BE2C (cell line): ENCODE results near the gene VAMP3. TPM values are rescaled to one million over a fixed set of nuclear protein-coding genes. Genes with fewer than 3 reads are reported as not detected.
A peak's percentile ranks its signal among the peaks of the same experiment; 100 is the strongest.

Experiments used
- DNase-seq: peaks from one replicate; pipeline ENCODE4 v3.0.0-alpha.2; 2020
- H3K27me3 ChIP-seq: fragments of 250-450 bp; sonication (Bioruptor Pico); 2 replicates; pipeline ENCODE4 v1.5.1; 2020; ENCODE audit warnings: mild to moderate bottlenecking
- H3K36me3 ChIP-seq: fragments of 250-450 bp; sonication (Bioruptor Pico); 2 replicates; pipeline ENCODE4 v1.5.1; 2020; ENCODE audit warnings: mild to moderate bottlenecking
- H3K4me1 ChIP-seq: fragments of 250-450 bp; sonication (Bioruptor Pico); 2 replicates; pipeline ENCODE4 v1.5.1; 2020
- H3K4me3 ChIP-seq: 2 replicates; pipeline ENCODE4 v1.5.1; 2011; ENCODE audit warnings: low read depth, low read length
- H3K9me3 ChIP-seq: fragments of 250-450 bp; sonication (Bioruptor Pico); 2 replicates; pipeline ENCODE4 v1.5.1; 2020
- polyA plus RNA-seq: library from polyadenylated mRNA; unstranded; fragments of >200 nt; gene quantifications from one replicate; pipeline ENCODE4 v1.2.1, GENCODE V29; 2012; ENCODE audit warnings: low read depth, missing spikeins; ENCODE audit not compliant: insufficient read length, insufficient read depth
- TF ChIP-seq, protein P1 (sequence below): IDR thresholded peaks from 2 replicates; pipeline ENCODE4 v1.5.1; 2012; ENCODE audit warnings: mild to moderate bottlenecking, low read depth, low read length

VAMP3 gene, protein sequence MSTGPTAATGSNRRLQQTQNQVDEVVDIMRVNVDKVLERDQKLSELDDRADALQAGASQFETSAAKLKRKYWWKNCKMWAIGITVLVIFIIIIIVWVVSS
- 29.4 TPM for polyA plus RNA-seq

DNA sequence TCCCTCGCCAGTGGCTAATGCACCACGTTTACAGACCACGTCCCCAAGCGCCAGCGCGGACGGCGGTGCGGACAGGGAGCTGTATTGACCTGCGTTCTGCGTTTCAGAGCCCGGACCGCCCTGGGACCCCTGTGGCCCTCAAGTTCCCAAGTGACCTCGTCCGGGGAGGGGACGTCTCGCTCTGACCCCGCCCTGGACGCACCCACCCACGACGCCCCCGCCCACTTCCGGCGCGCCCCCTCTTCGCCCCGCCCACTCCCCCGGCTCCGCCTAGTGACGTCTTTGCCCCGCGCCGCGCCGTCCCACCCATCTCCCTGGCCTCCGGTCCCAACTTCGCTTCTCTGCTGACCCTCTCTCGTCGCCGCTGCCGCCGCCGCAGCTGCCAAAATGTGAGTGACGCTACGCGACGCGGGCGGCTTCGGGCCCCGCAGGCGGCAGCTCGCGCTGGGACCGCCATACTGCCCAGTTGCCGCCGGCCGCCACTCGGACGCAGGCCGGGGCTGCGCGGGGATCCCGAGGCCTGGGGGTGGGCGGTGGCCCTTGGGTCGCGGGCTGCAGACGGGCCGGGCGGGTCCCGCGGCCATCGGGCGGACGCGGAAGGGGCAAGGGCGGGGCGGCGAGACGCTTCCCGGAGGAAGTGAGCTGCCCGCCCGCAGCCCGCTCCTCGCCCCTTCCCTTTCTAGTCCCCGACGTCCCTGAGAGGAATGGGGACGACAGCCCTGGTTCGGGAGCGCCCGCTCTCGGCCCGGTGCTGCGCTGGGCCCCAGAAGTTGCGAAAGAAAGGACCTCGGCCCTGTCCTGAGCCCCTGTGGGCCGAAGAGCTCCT, at the start of gene VAMP3:
Gene VAMP3 (plus strand): TSS at position 300 of the 826 bp plus-strand sequence. CDS start 88 bp downstream, at position 388.
- no peaks in the 10 kb centered on the region for H3K36me3 ChIP-seq
- peak; percentile 82 for DNase-seq
- H3K4me3 ChIP-seq: peak within 1 kb of the TSS; percentile 73
- H3K27me3 ChIP-seq: no peaks in the 10 kb centered on the region
- H3K4me1 ChIP-seq: no peaks in the 10 kb centered on the region; the same call in 1 of the 2 replicates
- TF ChIP-seq, protein P1, sequence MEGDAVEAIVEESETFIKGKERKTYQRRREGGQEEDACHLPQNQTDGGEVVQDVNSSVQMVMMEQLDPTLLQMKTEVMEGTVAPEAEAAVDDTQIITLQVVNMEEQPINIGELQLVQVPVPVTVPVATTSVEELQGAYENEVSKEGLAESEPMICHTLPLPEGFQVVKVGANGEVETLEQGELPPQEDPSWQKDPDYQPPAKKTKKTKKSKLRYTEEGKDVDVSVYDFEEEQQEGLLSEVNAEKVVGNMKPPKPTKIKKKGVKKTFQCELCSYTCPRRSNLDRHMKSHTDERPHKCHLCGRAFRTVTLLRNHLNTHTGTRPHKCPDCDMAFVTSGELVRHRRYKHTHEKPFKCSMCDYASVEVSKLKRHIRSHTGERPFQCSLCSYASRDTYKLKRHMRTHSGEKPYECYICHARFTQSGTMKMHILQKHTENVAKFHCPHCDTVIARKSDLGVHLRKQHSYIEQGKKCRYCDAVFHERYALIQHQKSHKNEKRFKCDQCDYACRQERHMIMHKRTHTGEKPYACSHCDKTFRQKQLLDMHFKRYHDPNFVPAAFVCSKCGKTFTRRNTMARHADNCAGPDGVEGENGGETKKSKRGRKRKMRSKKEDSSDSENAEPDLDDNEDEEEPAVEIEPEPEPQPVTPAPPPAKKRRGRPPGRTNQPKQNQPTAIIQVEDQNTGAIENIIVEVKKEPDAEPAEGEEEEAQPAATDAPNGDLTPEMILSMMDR: no peak
- no peaks in the 10 kb centered on the region for H3K9me3 ChIP-seq

DNA sequence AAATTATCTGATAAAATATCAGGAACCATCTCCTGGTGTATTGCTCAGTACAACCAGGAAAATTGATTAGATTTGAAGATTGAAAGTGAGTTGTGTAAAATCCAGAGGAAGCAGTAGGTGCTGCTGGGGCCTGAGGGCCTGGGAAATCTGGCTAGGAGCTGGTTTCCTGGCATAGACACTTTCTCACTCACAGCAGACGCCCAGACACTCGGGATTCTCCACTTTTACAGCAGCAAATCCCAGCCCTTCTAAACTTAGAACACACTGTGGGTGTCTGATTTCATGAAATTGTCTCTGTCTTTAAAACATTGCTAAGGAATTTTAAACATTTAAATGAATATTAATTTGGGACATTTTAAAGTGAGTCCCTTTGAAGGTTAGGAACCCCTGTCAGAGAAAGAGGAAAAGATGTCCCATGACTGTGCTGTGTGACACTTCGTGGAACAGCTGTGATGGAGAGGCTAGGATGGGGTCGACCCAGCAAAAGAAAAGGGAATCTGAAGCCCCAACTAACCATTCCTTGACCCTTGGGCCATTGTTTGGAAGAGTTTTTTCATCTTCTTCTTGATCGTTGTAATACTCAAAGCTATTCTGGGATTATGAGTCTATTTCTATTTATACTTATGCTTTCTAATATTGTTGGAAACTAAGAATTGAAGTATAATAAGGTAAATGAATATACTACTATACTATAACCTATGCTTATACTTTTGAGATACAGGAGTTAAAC, 49.0 kb upstream of the VAMP3 start:
- H3K4me1 ChIP-seq: no peaks in the 10 kb centered on the region
- H3K36me3 ChIP-seq: no peaks in the 10 kb centered on the region
- no peak for DNase-seq
- TF ChIP-seq, protein P1: no peak
- H3K9me3 ChIP-seq: no peaks in the 10 kb centered on the region
- H3K4me3 ChIP-seq: no peak overlapping the region
- no peaks in the 10 kb centered on the region for H3K27me3 ChIP-seq

DNA sequence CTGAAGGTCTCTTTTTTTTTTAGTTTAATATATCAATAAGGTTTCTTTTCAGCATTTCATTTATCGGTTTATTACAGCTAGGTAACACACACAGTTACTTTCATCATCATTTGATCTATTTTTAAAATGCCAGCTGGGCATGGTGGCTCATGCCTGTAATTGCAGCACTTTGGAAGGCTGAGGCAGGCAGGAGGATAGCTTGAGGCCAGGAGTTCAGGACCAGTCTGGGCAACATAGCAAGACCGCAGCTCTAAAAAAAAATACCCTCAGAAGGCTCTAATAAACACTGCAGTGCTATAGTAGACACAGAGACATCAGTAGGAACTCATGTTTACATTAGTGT, 48.5 kb upstream of the VAMP3 start:
- Histone ChIP-seq H3K36me3 (no peaks in the 10 kb centered on the region), H3K4me3 (no peak overlapping the region), H3K27me3 (no peaks in the 10 kb centered on the region), H3K9me3 (no peaks in the 10 kb centered on the region), H3K4me1 (no peaks in the 10 kb centered on the region)
- no peak for DNase-seq
- TF ChIP-seq, protein P1: no peak

DNA sequence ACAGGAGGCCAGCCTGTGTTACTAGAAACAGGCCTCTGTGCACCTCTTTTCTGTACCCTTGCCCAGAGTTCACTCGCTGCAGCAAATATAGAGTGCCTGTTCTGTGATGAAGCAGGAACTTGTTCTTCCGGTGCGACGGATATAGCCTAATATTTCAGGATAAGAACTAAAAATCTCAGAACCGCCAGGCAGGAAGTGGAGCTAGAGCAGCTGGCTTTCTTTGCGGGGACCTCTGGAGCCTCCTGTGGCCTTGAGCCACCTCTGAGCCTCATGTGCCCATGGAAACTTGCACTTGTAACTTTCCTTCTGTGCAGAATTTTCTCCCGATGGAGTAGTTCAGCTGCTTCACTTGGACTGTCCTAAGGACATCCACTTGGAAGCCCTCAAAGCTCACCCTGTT, 44.5 kb upstream of the VAMP3 start:
- TF ChIP-seq, protein P1: no peak

DNA sequence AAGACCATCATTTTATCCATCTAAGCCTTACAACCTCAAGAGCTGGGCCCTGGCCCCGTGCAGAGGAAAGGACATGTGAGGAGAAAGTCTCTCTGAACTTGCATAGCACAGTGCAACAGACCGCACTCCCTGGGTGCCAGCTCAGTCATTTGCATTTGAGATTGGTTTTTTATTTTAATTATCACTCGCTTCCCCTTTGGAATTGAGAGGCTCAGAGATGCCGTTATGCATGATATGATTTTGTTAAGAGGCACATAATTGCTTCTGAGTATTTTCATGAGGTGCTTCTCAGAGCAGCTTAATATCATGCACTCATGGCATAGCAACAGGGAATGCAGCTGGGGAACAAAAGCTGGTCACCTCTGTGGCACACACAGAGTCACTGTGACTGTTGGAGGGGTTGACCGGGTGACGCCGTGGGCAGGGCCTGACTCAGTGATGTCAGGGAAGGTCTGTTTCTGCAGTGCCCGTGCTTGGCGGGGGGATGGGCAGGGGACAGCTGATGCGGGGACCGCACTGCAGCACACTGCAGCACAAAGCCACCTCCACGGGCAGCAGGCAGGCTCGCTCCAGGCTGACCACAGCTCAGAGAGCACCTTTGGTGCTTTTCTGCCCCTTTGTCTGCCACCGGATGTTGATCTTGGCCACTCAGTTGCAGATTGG, 43.2 kb upstream of the VAMP3 start:
- Histone ChIP-seq H3K4me1 (no peaks in the 10 kb centered on the region), H3K4me3 (no peak overlapping the region), H3K27me3 (no peaks in the 10 kb centered on the region), H3K36me3 (no peaks in the 10 kb centered on the region), H3K9me3 (no peaks in the 10 kb centered on the region)
- TF ChIP-seq, protein P1: no peak
- no peak for DNase-seq

More for the DNA sequence above, 44.5 kb upstream of the VAMP3 start:
- H3K9me3 ChIP-seq: no peaks in the 10 kb centered on the region
- no peak overlapping the region for H3K4me3 ChIP-seq
- H3K4me1 ChIP-seq: no peaks in the 10 kb centered on the region
- DNase-seq: no peak
- no peaks in the 10 kb centered on the region for H3K36me3 ChIP-seq
- no peaks in the 10 kb centered on the region for H3K27me3 ChIP-seq
